Gastrocnemius medialis (tissue), 4 donors: ENCODE data around the gene NUP85.

ENCODE experiments used
- CTCF ChIP-seq, 5 experiments: fragments of 450-650 bp in 3 of 5; fragments of 200-600 bp in 2 of 5; sonication (generic) in 2 of 5; IDR thresholded peaks in 4 of 5; conservative IDR thresholded peaks in 1 of 5; 1 replicate in 4 of 5; 2 replicates in 1 of 5; pipeline ENCODE4 v1.5.1; 2016 to 2019; ENCODE audit warnings: antibody characterized with exemption in 5 of 5, mild to moderate bottlenecking in 3 of 5, moderate library complexity in 3 of 5
- POLR2A ChIP-seq, 2 donors: fragments of 450-650 bp; IDR thresholded peaks; one replicate each; pipeline ENCODE4 v1.6.1; 2017; ENCODE audit warnings: antibody characterized with exemption in 2 of 2, mild to moderate bottlenecking in 2 of 2, moderate library complexity in 2 of 2

- TF ChIP-seq CTCF (IDR thresholded peaks at IDR 0.05 in 4 of 5, conservative IDR thresholded peaks at IDR 0.05 in 1 of 5) (no peak), POLR2A (IDR thresholded peaks at IDR 0.05) (no peak)
These were observed 64.4 kb downstream of the NUP85 start for GRCh38 chr17:75269844-75270217.
